HG03159 (cell line): ENCODE data around the gene PODXL2.
"Not testable (repeated sequence)": the region's sequence is repeated elsewhere in the genome, so short reads cannot be mapped to it uniquely, and the experiment has no call there.

Source experiments
- ATAC-seq: cut with Tn5 transposase; IDR thresholded peaks from one replicate; pipeline ENCODE4 v1.9.1; 2021; ENCODE audit warnings: mild to moderate bottlenecking, moderate library complexity; ENCODE audit not compliant: unreplicated experiment

The PODXL2 gene

DNA sequence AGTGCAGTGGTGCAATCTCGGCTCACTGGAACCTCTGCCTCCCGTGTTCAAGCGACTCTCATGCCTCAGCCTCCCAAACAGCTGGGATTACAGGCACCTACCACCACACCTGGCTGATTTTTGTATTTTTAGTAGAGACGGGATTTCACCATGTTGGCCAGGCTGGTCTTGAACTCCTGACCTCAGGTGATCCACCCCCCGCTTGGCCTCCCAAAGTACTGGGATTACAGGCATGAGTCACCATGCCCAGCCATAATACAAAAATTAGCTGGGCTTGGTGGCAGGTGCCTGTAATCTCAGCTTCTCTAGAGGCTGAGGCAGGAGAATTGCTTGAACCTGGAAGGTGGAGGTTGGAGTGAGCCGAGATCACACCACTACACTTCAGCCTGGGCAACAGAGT, 26.0 kb downstream of the PODXL2 start:
- ATAC-seq, result not testable (repeated sequence)

DNA sequence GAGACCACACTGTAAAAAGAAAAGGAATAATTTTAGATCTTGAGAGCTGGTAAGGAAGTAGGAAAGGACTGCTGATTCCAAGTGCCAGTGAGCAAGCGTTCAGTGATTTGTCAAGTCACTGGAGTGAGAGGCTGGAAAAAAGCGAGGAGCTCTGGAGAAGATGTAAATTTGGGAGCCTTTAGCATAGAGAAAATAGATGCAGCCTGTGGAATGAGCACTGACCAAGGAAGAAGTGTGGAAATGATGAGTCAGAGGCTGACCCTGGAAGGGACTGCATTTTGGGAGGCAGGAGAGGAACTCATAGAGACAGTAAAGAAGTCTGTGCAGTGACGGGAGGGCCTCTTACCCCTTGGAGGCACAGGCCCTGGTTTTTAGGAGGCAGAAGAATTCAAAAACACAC, 26.7 kb downstream of the PODXL2 start:
- ATAC-seq, result no peak

DNA sequence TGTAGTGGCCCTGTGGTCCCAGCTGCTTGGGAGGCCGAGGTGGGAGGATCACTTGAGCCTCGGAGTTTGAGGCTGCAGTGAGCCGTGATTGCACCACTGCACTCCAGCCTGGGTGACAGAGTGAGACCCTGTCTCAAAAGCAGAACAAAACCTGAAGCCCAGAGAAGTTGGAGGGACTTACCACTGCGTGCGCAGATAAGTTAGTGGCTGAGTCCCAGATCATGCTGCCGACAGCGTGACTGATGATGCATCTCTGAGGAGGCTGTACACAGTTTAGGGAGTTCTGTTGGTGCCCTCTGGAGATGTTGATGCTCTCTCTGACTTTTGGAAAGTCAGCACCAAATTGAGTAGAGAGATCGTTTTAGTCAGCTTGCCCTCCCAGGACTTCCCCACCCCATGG, 27.9 kb downstream of the PODXL2 start:
- no peak for ATAC-seq

DNA sequence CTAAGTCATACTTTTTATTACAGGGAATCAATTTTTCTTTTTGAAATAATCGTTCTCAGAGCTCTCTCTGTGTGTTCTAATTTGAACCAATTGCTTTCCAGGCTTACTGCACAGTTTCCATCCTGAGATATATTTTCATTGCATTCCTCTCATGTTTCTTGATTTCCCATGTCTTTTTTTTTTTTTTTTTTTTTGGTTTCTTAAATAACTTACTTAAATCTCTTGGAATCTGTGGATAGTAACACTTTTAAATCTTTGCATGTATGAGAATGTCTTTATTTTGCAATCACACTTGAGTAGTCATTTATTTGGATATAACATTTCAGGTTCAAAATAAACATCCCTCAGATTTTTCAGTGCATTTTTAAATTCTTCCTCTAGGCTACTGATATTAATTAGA, 29.2 kb downstream of the PODXL2 start:
- no peak for ATAC-seq

DNA sequence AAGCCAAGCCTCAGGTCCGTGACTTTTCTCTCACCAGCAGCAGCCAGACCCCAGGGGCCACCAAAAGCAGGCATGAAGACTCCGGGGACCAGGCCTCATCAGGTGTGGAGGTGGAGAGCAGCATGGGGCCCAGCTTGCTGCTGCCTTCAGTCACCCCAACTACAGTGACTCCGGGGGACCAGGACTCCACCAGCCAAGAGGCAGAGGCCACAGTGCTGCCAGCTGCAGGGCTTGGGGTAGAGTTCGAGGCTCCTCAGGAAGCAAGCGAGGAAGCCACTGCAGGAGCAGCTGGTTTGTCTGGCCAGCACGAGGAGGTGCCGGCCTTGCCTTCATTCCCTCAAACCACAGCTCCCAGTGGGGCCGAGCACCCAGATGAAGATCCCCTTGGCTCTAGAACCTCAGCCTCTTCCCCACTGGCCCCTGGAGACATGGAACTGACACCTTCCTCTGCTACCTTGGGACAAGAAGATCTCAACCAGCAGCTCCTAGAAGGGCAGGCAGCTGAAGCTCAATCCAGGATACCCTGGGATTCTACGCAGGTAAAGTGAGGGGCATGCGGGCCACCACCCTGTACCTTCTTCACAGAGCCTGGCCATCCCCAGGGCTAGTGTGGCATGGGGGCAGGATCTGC, 31.8 kb downstream of the PODXL2 start:
- ATAC-seq, result no peak

DNA sequence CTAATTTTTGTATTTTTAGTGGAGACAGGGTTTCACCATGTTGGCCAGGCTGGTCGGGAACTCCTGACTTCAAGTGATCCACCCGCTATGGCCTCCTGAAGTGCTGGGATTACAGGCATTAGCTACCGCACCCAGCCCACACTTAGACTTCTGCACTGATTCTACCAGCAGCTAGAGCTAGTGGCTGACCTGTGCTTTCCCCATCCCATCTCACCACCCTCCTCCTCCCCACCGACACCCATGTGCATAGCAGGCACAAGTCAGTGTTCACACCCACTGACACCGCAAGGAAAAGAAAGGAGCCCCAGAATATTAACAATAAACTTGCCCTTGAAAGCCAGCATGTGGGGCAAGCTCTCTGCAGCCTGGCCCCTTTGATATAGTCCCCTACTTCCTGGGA, 32.6 kb downstream of the PODXL2 start:
- no peak for ATAC-seq

DNA sequence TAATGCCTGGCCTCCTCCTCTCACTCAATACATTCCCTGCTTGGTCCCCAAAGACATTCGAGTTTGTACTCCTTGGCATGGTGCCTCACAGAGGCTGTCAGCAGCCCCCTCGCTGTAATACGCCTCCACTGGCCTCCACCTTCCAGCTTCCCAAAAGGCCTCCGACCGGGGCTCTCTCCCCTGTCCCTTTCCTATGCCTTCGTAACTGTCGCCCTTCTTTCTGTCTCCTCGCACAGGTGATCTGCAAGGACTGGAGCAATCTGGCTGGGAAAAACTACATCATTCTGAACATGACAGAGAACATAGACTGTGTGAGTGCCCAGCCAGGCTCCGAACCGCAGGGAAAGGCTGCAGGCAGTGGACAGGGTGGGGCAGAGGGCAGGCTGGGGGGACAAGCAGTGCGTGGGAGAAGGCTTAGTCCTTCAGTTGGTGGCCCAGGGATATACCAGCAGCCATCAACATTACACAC, 33.0 kb downstream of the PODXL2 start:
- ATAC-seq, result no peak

DNA sequence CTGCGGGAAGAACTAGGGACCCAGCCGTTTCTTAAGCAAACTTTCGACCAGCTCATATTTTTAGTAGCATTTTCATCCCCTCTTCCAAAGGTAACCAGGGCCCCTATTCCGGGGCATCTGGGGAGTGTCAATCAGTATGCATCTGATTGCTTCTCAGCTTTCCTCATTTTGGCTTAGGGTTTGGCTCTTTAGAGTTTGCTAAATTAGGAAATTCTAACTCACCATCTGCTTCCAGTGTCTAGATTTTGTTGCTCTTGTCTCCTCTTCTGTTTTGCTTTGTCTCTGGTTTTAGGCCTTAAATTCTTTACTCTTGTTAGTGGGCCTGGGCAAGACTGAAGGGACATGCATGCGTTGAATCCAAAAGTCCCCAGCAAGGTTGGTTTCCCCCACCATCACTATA, 34.2 kb downstream of the PODXL2 start:
- ATAC-seq, result no peak

DNA sequence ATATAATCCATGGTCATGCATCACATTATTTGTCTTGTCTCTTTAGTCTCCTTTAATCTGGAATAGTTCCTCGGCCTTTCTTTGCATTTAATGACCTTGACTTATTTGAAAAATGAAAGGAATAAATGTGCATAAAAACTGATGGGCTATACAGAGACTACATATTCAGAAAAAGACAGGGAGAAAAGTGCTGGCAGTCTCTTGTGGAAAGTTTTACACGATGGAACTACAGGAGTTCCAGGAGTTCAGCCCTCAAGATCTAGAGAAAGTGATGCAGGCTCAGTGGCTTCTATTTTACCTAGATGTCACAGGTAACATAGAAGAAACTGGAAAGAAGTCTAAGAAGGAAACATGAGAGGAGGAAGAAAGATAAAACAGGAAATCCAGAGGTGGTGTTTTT, 36.2 kb downstream of the PODXL2 start:
- ATAC-seq, result no peak

DNA sequence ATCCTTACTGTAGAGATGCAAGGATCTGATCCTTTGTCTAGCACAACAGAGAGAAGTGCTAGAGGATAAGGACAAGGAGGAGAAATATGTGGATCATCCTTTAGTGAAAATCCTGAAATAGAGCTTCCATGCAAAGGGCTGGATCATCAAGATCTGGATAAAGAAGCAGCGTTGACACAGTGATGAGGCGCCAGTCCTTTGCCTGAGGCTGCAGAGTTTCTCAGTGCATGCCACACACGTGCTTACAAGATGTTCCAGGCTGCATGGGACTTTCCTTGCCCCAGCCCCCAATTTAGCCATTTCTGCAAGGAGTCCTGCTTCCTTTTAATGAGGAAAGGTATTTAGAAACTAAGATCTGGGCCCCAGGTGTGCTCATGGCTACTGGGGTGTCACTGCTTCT, 36.6 kb downstream of the PODXL2 start:
- no peak for ATAC-seq

DNA sequence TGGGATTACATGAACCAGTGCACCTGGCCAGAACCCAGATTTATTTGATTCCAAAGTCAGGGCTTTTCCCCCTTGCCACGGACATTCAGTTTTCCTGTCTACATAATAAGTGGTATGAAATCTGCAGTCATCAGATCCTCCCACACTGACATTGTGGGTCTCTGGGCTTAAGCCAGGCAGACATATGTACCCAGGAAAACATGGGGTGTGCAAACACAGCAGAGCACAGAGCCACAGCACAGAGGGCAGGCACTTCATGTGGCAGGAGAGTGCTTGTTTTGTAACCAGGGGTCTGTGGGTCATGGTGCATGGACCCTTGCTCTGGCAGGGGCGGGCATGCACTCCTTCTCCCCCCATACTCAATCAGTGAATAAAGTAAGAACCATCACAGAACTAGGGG, 37.7 kb downstream of the PODXL2 start:
- ATAC-seq, result no peak

DNA sequence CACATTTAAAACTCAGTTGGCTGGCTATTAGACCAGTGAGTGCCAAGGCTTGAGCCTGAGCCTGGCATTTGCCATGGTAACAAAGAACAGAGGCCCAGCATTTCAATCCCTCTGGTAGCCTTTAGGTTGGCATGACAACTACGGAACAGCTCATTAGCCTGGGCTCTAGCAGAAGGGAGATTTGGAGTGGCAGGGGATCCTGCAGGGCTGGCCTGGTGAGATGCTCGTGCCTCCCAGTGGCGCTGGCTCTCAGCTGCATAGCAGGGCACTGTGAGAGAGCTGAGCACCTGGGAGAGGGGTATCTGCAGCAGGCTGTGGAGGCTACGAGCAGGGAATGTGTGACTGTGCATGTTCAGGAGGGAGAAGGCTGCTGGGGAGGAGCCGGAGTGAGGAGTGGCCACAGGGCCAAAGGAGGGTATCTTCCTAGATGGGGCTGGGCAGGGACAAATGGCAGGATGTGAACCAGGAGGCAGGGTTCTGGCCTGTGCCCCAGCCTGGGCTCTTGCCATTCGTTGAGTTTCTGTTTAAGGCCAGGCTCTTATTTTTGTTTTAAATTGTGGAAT, 38.2 kb downstream of the PODXL2 start:
- no peak for ATAC-seq

DNA sequence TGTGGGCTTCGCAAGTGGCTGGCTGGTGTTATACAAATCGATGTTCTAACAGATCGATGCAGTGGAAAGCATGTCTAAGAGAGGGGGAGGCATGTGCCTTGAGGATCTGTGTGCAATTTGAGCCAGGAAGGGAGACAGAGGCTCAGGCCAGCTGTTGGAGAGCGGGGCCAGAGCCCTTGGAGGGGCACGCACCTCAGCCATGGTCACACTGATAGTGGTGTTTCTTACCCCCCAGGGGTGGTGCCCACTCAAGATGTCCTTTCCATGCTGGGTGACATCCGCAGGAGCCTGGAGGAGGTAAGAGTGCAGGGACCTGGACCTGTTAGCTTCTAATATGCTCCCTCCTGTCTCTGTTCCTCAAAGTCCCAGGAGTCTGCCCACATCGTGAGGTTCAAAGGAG, 39.9 kb downstream of the PODXL2 start:
- ATAC-seq, result no peak

DNA sequence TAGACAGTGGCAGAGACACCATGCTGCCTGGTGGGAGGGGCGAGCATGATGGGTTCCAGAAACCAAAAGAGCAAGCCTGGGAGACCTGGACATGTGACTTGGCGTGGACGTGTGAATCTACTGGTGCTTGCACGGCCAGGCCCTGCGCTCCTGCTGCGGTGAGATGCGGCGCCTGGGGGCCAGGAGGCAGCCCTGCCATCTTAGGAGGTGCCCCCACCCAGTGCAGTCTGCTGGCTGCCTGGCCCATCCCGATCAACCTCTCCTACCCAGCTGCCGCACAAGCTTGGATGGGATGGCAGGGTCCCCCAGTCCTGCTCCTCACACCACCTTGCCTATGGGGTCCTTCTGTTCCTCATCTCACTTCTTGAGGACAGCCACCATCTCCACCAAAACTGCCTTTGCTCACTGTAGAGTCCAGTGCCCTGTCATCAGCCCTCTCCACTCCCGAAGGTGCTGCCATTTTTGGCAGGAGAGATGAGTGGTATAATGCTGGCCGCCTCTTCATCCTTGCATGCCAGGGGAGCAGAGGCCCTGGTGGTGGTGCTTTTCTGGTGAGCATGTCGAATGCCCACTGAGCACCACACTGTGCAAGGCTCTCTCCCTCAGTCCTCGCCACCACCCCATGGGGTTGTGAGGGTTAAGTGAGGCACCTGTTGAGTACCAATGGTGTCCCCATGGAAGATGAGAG, 40.7 kb downstream of the PODXL2 start:
- no peak for ATAC-seq

DNA sequence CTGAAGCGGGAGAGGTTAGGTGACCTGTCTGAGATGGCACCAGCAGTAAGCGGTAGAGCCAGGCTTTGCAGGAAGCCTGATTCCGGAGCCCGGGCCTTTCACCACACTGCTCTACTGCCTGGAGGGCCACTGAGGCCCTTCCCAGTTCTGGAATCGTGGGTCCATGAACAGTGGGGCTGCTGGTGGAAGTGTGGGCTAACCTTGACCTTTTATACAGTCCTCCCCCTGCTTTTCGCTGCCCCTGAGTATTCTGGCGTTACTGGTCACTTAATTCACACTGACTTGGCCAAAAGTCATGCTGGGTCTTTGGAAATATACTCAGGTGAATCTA, 41.2 kb downstream of the PODXL2 start:
- ATAC-seq, result no peak

DNA sequence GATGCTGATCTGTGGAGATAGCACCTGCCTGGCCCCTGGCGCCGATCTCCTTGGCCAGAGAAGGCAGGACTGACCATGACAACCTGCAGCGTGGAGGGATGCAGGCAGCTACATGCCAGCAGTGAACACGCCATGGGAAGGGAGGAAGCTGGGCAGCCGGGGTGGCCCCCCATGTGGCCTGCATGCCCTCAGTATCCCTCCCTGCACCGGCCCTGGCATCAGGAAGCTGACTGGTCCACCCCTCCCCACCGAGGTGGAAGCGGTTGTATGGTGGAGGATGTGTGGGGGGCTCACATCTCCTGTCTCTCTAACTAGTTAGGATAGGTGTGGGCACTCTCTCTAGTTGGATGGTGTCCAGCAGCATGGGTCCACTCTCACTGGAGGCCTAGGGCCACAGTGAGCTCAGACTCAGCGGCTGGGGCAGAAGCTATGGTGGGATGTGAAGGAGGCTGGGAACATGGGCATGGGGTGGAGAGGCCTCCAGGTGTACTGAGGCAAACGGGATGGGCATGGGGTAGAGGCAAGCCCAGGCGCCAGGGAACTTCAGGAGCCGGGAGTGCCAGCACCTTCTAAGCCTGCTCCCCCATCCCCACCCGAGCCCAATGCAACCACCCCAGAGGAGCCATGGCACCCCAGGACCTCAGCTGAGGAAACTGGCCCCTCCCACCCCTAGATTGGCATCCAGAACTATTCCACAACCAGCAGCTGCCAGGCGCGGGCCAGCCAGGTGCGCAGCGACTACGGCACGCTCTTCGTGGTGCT, 42.0 kb downstream of the PODXL2 start:
- no peak for ATAC-seq

DNA sequence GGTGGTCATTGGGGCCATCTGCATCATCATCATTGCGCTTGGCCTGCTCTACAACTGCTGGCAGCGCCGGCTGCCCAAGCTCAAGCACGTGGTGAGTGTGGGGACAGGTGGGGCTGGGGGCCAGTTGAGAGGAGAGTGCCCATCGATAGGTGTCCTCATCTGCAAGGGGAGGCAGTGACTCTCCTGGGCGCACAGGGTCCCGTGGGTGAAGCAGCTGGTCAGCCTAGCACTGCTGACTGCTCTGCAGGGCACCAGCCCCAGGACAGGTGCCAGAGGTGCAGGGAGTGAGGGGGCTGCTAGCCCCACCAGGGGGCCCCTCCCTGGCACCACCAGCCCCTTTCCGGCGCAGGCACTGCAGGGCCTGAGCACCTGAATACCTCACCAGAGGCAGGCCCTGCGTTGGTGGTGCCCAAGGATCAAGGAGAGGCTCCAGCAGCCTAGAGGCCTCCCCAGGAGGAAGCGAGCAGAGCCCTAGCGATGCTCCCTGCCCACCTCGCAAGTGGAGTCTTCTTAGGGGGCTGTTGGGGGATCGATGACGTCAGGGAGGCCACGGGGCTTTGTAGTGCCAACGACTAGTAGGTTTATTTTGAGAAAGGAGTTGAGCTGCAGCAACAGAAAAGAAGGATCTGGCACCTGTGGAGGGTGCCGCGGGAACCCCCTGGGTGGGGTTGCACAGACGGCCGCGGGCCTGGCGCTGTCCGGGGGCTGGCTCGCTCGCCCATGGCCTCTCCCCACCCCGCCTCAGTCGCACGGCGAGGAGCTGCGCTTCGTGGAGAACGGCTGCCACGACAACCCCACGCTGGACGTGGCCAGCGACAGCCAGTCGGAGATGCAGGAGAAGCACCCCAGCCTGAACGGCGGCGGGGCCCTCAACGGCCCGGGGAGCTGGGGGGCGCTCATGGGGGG, 42.8 kb downstream of the PODXL2 start:
- ATAC-seq, result peak; percentile 17

DNA sequence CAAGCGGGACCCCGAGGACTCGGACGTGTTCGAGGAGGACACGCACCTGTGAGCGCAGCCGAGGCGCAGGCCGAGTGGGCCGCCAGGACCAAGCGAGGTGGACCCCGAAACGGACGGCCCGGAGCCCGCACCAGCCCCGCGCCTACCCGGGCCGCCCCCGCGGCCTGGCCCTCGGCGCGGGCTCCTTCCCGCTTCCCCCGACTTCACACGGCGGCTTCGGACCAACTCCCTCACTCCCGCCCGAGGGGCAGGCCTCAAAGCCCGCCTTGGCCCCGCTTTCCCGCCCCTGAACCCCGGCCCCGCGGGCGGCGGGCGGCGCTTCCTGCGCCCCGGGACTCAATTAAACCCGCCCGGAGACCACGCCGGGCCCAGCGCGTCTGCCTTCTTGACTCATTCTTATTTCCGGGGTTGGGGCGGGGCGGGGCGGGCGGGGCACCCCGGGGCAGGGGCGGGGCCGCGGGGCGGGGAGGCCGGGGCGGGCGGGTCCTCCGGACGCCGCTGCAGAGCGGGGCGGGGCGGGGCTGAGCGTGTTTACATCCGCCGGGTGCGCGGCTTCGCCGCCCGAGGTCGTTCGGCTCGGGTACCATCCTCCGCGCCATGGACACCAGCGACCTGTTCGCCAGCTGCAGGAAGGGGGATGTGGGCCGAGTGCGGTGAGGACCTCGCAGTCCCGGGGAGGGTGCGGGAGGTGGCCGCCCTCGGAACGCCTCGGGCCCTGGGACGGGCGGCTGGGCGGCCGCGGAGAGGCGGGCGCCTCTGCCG, 43.6 kb downstream of the PODXL2 start, which contains the start of gene ABTB1:
Gene ABTB1 (plus strand): TSS at position 524 of the 762 bp plus-strand sequence. CDS start 74 bp downstream, at position 598.
- peak; percentile 74 for ATAC-seq

DNA sequence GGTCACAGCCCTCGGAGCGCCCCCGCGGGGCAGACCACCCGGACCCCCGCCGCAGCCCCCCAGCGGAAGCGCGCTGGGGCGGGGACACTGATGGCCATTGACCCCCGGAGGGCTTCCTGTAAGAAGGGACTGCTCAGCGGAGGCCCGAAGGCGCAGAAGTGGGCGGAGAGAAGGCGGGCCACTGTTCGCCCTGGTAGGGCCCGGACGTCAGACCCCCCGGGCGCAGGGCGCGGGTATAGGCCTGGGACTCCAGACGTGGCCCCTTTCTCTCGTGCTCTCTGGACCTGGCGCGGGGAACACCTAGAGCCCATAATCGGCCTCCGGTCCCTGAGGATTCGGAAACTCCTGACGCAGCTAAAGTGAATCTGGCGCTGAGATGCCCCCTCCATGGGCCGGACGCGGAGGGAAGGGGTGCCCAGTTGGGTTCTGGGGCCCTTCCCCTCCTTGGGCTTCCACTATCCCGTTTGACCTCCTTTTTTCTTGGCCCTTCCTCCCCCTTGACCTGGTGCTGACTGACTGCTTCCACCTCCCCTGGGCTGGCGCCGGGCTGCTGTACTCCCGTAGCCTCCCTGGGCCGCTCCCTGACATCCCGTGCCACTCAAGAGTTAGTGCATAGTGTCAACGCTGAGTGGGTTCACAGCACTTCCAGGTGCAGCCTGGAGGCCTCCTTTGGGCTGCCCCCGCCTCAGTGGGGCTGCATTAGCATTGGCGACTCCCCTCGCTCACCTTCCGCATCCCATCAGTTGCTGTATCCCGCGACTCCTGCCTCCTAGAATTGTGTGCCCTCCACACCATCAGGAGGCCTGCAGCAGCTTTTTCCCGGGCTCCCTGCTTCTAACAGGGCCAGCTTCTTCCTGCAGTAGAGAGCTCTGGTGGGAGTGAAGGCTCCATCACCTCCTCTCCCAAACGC, 44.5 kb downstream of the PODXL2 start:
- ATAC-seq, result peak; percentile 40
